ENCODE measurements around the gene PHACTR1. TPM values are rescaled to one million over a fixed set of nuclear protein-coding genes. Genes with fewer than 3 reads are reported as not detected.

Gene PHACTR1
- total RNA-seq, 2 experiments from 2014 or later, result 0.11 TPM; not detected in 1

DNA sequence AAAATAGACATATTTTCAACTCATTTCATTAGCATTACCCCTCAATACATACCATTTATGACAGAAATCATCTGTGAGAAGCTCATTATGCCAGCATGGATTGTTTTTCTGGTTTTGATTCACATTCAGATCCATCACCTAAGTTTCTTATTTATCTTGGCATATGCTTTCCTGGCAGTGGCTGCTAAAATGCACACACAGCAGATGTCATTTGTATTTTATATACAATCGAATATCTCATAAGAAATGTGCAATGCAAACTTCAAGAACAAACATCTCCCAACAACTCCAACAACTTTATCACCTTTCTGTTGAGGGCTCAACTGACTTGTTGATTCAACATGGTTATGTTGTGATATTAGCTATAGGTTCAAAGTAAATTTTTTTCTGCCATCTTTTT is 208.3 kb downstream of the PHACTR1 start:
- intact Hi-C loops (cut with micrococcal nuclease), result no loop called here
- no peak for ATAC-seq
- TF ChIP-seq, protein P1, sequence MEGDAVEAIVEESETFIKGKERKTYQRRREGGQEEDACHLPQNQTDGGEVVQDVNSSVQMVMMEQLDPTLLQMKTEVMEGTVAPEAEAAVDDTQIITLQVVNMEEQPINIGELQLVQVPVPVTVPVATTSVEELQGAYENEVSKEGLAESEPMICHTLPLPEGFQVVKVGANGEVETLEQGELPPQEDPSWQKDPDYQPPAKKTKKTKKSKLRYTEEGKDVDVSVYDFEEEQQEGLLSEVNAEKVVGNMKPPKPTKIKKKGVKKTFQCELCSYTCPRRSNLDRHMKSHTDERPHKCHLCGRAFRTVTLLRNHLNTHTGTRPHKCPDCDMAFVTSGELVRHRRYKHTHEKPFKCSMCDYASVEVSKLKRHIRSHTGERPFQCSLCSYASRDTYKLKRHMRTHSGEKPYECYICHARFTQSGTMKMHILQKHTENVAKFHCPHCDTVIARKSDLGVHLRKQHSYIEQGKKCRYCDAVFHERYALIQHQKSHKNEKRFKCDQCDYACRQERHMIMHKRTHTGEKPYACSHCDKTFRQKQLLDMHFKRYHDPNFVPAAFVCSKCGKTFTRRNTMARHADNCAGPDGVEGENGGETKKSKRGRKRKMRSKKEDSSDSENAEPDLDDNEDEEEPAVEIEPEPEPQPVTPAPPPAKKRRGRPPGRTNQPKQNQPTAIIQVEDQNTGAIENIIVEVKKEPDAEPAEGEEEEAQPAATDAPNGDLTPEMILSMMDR (IDR thresholded peaks at IDR 0.05), result no peak

DNA sequence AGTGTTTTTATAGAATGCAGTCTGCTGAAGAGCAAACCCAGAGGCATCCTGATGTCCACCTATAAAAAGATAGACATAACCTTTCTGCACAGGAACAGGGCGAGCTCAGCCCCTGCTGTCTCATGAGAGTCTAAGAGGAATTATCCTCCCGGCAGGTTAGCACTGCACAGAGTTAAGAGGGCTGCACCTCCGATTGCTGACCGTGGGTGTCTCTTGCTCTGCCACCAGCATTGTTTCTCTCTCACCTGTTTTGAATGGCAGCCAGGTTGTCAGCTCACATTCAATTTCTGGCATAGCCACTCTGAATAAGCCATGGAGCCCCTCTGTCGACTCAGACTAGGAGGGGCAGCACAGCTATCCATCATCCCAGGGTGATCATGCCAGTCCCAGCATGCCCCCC is 211.2 kb downstream of the PHACTR1 start:
- ATAC-seq (no peak), DNase-seq (no peak)
- intact Hi-C loops (cut with micrococcal nuclease), result no loop called here
- CTCF ChIA-PET, result no interaction called here
- Mint-ChIP-seq H3K9me3 (no peaks in the 10 kb centered on the region), H3K27ac (no peak overlapping the region), H3K36me3 (ENCODE audit: low read depth) (no peaks in the 10 kb centered on the region), H3K4me3 (no peak overlapping the region), H3K4me1 (ENCODE audit: low read depth) (no peaks in the 10 kb centered on the region), H3K27me3 (peaks cover 2% of the 10 kb centered on the region)
- POLR2A ChIA-PET, result no interaction called here
- TF ChIP-seq, protein P1 (IDR thresholded peaks at IDR 0.05), result no peak

More for the DNA sequence above, 208.3 kb downstream of the PHACTR1 start:
- no peak overlapping the region for H3K4me3 Mint-ChIP-seq
- no peaks in the 10 kb centered on the region for H3K4me1 Mint-ChIP-seq (ENCODE audit: low read depth)
- POLR2A ChIA-PET, result no interaction called here
- H3K27ac Mint-ChIP-seq, result no peak overlapping the region
- CTCF ChIA-PET, result interaction anchor here (1.6 kb wide), 1 partner anchor 31 kb away, joined by 6 read pairs; no protein-coding TSS in a partner anchor
- no peak for DNase-seq
- H3K9me3 Mint-ChIP-seq, result no peaks in the 10 kb centered on the region
- H3K36me3 Mint-ChIP-seq (ENCODE audit: low read depth), result no peaks in the 10 kb centered on the region
- peaks cover 8% of the 10 kb centered on the region for H3K27me3 Mint-ChIP-seq

DNA sequence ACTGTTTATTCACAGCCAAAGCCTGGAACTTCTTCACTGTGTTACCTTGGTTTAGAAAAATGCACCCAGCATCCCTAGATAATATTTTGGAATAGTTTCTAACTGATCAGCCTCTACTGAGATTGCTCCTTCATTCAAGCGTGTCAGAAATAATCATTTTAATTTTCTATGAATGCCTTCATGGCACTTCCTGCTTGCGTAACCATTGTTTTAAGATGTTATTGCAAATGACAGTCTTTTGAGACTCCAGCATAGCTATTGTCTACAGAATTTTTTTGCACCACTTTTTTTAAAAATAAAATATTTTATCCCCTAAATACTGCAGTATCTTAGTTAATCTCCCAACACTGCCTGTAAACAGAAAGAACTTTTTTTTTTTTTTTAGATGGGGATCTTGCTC is 213.1 kb downstream of the PHACTR1 start:
- no peaks in the 10 kb centered on the region for H3K9me3 Mint-ChIP-seq
- no peaks in the 10 kb centered on the region for H3K4me1 Mint-ChIP-seq (ENCODE audit: low read depth)
- ChIA-PET POLR2A (no interaction called here), CTCF (interaction anchor here (1.3 kb wide), 1 partner anchor 191 kb away, joined by 3 read pairs; no protein-coding TSS in a partner anchor)
- H3K27ac Mint-ChIP-seq, result no peak overlapping the region
- TF ChIP-seq, protein P1 (IDR thresholded peaks at IDR 0.05), result no peak
- ATAC-seq (no peak), DNase-seq (no peak)
- H3K36me3 Mint-ChIP-seq (ENCODE audit: low read depth), result no peaks in the 10 kb centered on the region
- intact Hi-C loops (cut with micrococcal nuclease), result no loop called here
- no peak overlapping the region for H3K4me3 Mint-ChIP-seq
- peaks cover 2% of the 10 kb centered on the region for H3K27me3 Mint-ChIP-seq

DNA sequence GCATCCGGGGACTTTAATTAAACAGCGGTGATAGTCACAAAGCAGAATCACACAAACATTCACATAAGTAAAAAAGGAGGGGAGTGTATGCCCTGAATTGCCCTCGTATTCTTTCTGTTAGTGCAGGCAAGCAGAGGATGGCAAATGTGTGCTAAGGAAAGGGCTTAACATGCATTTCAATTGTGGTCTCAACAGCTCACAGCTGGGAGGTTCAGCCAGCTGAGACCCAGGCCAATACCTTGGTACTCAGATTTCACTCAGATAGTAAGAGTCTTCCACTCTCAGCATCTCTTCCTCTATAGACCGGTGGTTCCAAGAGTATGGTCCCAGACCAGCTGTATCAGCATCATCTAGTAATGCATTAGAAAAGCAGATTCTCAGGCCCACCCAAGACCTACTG is 215.1 kb downstream of the PHACTR1 start:
- TF ChIP-seq, protein P1 (IDR thresholded peaks at IDR 0.05), result no peak
- no peak overlapping the region for H3K27ac Mint-ChIP-seq
- H3K36me3 Mint-ChIP-seq (ENCODE audit: low read depth), result no peaks in the 10 kb centered on the region
- ATAC-seq, result no peak
- ChIA-PET CTCF (interaction anchor here (1.2 kb wide), 1 partner anchor 66 kb away, joined by 4 read pairs; no protein-coding TSS in a partner anchor), POLR2A (no interaction called here)
- H3K4me1 Mint-ChIP-seq (ENCODE audit: low read depth), result no peaks in the 10 kb centered on the region
- H3K9me3 Mint-ChIP-seq, result no peaks in the 10 kb centered on the region
- no peak overlapping the region for H3K4me3 Mint-ChIP-seq
- peaks cover 2% of the 10 kb centered on the region for H3K27me3 Mint-ChIP-seq
- intact Hi-C loops (cut with micrococcal nuclease), result no loop called here
- no peak for DNase-seq

DNA sequence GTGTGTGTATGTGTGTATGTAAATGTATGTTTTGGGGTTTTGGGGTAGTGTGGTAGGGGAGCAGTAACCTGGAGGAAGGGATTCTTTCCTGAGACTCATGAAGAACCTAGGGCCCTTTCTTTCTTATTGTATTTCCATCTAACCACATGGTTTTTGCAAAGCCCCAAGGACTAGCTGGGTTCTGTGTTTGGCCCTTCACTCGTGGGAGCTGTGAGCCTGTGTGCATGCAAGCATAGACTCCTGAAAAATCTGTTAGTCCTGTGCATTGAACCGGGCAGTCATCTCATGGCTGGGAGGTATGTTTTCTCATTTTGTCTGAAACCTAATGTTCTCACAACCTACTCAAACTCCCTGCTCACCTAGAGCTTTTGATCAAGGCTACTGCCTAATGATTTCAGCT is 219.1 kb downstream of the PHACTR1 start:
- H3K27me3 Mint-ChIP-seq, result no peaks in the 10 kb centered on the region
- DNase-seq (no peak), ATAC-seq (no peak)
- no peaks in the 10 kb centered on the region for H3K36me3 Mint-ChIP-seq (ENCODE audit: low read depth)
- TF ChIP-seq, protein P1 (IDR thresholded peaks at IDR 0.05), result no peak
- H3K4me1 Mint-ChIP-seq (ENCODE audit: low read depth), result no peaks in the 10 kb centered on the region
- intact Hi-C loops (cut with micrococcal nuclease), result no loop called here
- ChIA-PET POLR2A (no interaction called here), CTCF (no interaction called here)
- no peaks in the 10 kb centered on the region for H3K9me3 Mint-ChIP-seq
- H3K27ac Mint-ChIP-seq, result no peak overlapping the region
- no peak overlapping the region for H3K4me3 Mint-ChIP-seq
